MM.1S (cell line): ENCODE data around the gene ULBP3.
"Not testable (repeated sequence)": the region's sequence is repeated elsewhere in the genome, so short reads cannot be mapped to it uniquely, and the experiment has no call there.

Experiments
- DNase-seq: peaks from one replicate; pipeline ENCODE4 v3.0.0-alpha.2; 2015
- H2AFZ ChIP-seq: fragments of 300-600 bp; sonication (generic); 2 replicates; pipeline ENCODE4 v1.6.0; 2016; ENCODE audit warnings: antibody characterized with exemption, low read length
- H3F3A ChIP-seq: fragments of 300-600 bp; sonication (generic); 2 replicates; pipeline ENCODE4 v1.6.1; 2016; ENCODE audit warnings: mild to moderate bottlenecking, antibody characterized with exemption, low read length, moderate library complexity, mixed read lengths; ENCODE audit not compliant: insufficient read depth
- H3K27ac ChIP-seq: fragments of 300-600 bp; sonication (generic); 2 replicates; pipeline ENCODE4 v1.5.1; 2016; ENCODE audit warnings: mild to moderate bottlenecking, low read length
- H3K27me3 ChIP-seq: fragments of 300-600 bp; sonication (generic); replicated peaks from 2 replicates; pipeline ENCODE4 v1.6.0; 2016; ENCODE audit warnings: low read length; ENCODE audit not compliant: insufficient read depth
- H3K36me3 ChIP-seq: fragments of 300-600 bp; sonication (generic); replicated peaks from 2 replicates; pipeline ENCODE4 v1.6.1; 2016; ENCODE audit warnings: mild to moderate bottlenecking, low read length, mixed read lengths; ENCODE audit not compliant: insufficient read depth
- H3K4me1 ChIP-seq: fragments of 300-600 bp; sonication (generic); 2 replicates; pipeline ENCODE4 v1.6.1; 2016; ENCODE audit warnings: low read length, mixed read lengths
- H3K4me2 ChIP-seq: fragments of 300-600 bp; sonication (generic); 2 replicates; pipeline ENCODE4 v1.6.0; 2016; ENCODE audit warnings: low read depth, low read length
- H3K4me3 ChIP-seq: fragments of 300-600 bp; sonication (generic); 2 replicates; pipeline ENCODE4 v1.5.1; 2016; ENCODE audit warnings: low read length, mixed read lengths
- H3K79me2 ChIP-seq: fragments of 300-600 bp; sonication (generic); 2 replicates; pipeline ENCODE4 v1.6.1; 2016; ENCODE audit warnings: mixed run types, low read length, mixed read lengths
- H3K9ac ChIP-seq: fragments of 300-600 bp; sonication (generic); 2 replicates; pipeline ENCODE4 v1.6.1; 2016; ENCODE audit warnings: low read length, mixed read lengths
- H3K9me2 ChIP-seq: fragments of 300-600 bp; sonication (generic); replicated peaks from 2 replicates; pipeline ENCODE4 v1.6.1; 2016; ENCODE audit warnings: mild to moderate bottlenecking, low read length, mixed read lengths; ENCODE audit not compliant: insufficient read depth
- H3K9me3 ChIP-seq: fragments of 300-600 bp; sonication (generic); replicated peaks from 2 replicates; pipeline ENCODE4 v1.6.1; 2016; ENCODE audit warnings: mild to moderate bottlenecking, low read length, mixed read lengths; ENCODE audit not compliant: insufficient read depth
- H4K20me1 ChIP-seq: fragments of 300-600 bp; sonication (generic); 2 replicates; pipeline ENCODE4 v1.6.1; 2016; ENCODE audit warnings: mild to moderate bottlenecking, low read length, moderate library complexity, mixed read lengths; ENCODE audit not compliant: insufficient read depth
- EZH2 ChIP-seq: fragments of 300-600 bp; sonication (generic); optimal IDR thresholded peaks from 2 replicates; pipeline ENCODE3; 2017; ENCODE audit warnings: low read depth, mild to moderate bottlenecking, antibody characterized with exemption, low read length, mixed read lengths
- EZH2phosphoT487 ChIP-seq: fragments of 300-600 bp; sonication (generic); IDR thresholded peaks from 2 replicates; pipeline ENCODE4 v1.6.1; 2018; ENCODE audit warnings: antibody characterized with exemption, low read length
- TF ChIP-seq, protein P1 (sequence below): fragments of 300-600 bp; sonication (generic); IDR thresholded peaks from 2 replicates; pipeline ENCODE4 v1.5.1; 2016; ENCODE audit warnings: antibody characterized with exemption, low read length, mixed read lengths

Gene ULBP3

DNA sequence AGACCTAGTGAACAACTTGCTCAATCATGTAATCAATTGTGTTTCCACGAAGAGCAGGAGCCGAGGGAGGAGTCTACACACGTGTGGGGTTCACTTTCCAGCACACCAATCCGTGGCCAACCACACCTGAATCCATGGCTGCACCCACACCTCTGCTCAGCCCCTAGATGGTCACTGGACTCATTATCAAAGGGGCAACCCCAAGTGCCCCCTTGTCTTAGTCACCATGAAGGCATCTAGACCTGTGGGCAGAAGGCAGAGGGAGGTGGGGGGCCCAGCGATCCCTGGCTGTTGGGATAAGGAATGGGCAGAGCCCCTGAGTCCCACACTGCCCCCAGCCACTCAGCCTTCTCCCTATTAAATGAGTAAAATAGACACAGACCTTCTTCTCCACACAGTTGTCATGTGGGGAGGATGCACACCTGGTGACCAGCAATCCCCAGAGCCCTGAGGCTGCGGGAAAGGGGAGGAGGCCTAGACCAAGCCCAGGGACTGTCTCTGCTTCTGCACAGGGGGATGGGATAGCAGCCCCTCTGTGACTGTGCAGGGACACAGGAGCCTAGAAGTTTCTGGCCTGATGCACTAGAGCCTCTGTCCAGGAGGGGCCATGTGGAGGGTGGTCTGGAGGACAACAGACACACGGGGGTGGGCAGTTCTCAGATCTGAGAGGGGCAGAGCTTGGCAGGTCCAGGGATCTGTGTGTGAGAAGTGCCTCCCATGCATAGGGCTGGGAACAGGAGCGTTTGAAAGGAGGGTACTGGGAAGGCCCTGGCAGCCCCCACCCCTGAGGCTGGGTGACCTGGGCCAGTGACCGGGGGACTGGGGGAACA, 41.7 kb downstream of the ULBP3 start:
- Histone ChIP-seq H3K4me3 (no peak overlapping the region), H3K36me3 (no peaks in the 10 kb centered on the region), H3K9ac (no peak overlapping the region), H4K20me1 (no peaks in the 10 kb centered on the region), H3F3A (no peaks in the 10 kb centered on the region), H2AFZ (no peak overlapping the region), H3K27me3 (peaks cover 11% of the 10 kb centered on the region), H3K79me2 (no peaks in the 10 kb centered on the region), H3K9me2 (no peaks in the 10 kb centered on the region), H3K27ac (no peak overlapping the region), H3K9me3 (no peaks in the 10 kb centered on the region), H3K4me2 (no peak overlapping the region), H3K4me1 (no peaks in the 10 kb centered on the region)
- TF ChIP-seq EZH2: no peak
- TF ChIP-seq, protein P1, sequence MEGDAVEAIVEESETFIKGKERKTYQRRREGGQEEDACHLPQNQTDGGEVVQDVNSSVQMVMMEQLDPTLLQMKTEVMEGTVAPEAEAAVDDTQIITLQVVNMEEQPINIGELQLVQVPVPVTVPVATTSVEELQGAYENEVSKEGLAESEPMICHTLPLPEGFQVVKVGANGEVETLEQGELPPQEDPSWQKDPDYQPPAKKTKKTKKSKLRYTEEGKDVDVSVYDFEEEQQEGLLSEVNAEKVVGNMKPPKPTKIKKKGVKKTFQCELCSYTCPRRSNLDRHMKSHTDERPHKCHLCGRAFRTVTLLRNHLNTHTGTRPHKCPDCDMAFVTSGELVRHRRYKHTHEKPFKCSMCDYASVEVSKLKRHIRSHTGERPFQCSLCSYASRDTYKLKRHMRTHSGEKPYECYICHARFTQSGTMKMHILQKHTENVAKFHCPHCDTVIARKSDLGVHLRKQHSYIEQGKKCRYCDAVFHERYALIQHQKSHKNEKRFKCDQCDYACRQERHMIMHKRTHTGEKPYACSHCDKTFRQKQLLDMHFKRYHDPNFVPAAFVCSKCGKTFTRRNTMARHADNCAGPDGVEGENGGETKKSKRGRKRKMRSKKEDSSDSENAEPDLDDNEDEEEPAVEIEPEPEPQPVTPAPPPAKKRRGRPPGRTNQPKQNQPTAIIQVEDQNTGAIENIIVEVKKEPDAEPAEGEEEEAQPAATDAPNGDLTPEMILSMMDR: no peak
- no peak for TF ChIP-seq EZH2phosphoT487
- DNase-seq: no peak

DNA sequence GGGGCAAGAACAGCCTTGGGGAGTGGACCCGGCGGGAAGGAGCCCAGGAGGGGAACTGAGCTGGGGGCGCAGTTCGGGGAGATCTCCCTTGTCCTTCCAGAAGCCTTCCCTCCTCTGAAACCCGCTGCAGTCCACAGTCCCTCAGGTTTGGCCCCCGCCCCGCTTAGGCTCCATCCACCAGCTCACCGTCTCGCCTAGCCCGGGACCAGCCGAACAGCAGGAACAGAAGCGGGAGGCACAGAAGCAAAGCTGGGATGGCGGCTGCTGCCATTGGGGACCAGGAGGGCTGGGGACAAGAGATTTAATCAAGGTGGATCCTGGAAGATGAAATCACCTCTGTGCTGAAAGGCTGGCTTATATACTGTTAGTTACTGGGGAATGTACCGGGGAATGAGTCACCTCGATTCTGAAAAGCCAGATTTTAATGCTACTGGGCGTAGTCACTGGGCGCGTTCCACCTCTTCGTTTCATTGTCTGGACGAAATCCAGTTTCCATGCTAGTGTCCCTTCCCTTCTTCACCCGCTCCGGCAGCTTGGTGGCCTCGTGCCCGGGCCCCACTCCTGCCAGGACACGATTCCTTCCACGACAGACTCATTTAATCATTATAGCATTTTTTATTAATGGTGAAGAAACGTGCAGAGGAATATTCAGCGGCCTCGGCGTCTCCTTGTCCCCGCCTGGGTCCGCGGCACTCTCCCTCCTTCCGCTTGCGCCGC, 43.6 kb downstream of the ULBP3 start, which contains the start of gene RAET1L:
Gene RAET1L, minus strand, starts transcription at position 332 of the 717 bp plus-strand sequence. Its CDS starts 61 bp downstream, at position 271.
- Histone ChIP-seq H3K36me3 (no peaks in the 10 kb centered on the region), H3K27me3 (peaks cover 11% of the 10 kb centered on the region), H3K4me1 (no peaks in the 10 kb centered on the region), H3F3A (no peaks in the 10 kb centered on the region), H4K20me1 (no peaks in the 10 kb centered on the region), H3K9ac (no peak within 1 kb of the TSS), H3K9me2 (no peaks in the 10 kb centered on the region), H3K9me3 (no peaks in the 10 kb centered on the region), H3K79me2 (no peaks in the 10 kb centered on the region), H2AFZ (no peak within 1 kb of the TSS), H3K4me3 (no peak within 1 kb of the TSS), H3K4me2 (no peak within 1 kb of the TSS), H3K27ac (no peak within 1 kb of the TSS)
- TF ChIP-seq EZH2phosphoT487: no peak
- TF ChIP-seq EZH2: no peak
- TF ChIP-seq, protein P1: no peak
- no peak for DNase-seq

- Histone ChIP-seq H3K9ac (no peak overlapping the region), H3K9me2 (no peaks in the 10 kb centered on the region), H3F3A (no peaks in the 10 kb centered on the region), H4K20me1 (no peaks in the 10 kb centered on the region), H3K4me2 (no peak overlapping the region), H3K27me3 (peaks cover 11% of the 10 kb centered on the region), H3K79me2 (no peaks in the 10 kb centered on the region), H2AFZ (no peak overlapping the region), H3K9me3 (no peaks in the 10 kb centered on the region), H3K4me3 (no peak overlapping the region), H3K27ac (no peak overlapping the region), H3K36me3 (no peaks in the 10 kb centered on the region), H3K4me1 (no peaks in the 10 kb centered on the region)
- DNase-seq: no peak
- TF ChIP-seq, protein P1: no peak
- TF ChIP-seq EZH2 (no peak), EZH2phosphoT487 (no peak)
Observed at GRCh38 chr6:150024646-150025155, 44.2 kb downstream of the ULBP3 start.

DNA sequence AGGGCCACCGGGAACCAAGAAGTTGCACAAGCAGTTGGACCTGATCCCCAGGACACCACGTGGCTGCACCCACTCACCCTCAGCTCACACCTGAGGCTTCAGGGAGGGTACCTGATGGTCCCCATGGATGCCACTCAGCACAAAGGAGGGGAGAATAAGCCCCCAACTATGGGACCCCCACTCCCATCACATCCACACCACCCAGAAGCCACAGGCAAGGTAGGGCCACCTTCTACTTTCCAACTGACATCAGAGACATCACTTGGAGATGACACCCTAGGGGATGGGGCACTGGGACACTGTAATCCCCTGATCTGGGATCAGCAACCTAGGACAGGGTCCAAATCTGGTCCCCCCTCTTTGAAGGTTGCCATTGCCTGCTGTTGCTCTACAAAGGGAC, 44.9 kb downstream of the ULBP3 start:
- H3K36me3 ChIP-seq, H3K9me3 ChIP-seq, DNase-seq, H3K4me3 ChIP-seq, H3K79me2 ChIP-seq, H4K20me1 ChIP-seq, H3K9me2 ChIP-seq, H3K9ac ChIP-seq, H3K4me2 ChIP-seq, H3K27ac ChIP-seq, H2AFZ ChIP-seq, H3F3A ChIP-seq, H3K4me1 ChIP-seq: not testable (repeated sequence)
- H3K27me3 ChIP-seq: peaks cover 14% of the 10 kb centered on the region

DNA sequence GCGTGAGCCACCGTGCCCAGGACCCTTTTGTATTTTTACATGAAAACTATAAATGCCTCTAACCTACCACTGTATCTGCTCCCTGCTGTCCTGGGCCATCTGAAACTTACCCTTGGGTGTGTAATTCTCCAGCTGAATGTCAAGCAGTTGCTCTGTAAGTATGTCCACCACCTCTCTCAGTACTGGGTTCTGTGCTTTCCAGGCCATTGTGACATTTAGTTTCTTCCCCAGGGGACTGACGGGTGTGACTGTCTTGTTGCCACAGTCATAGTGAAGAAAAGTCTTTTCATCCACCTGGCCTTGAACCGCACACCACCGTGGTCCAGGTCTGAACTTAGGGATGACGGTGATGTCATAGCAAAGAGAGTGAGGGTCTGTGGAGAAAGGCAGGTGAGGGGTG, 47.1 kb downstream of the ULBP3 start:
- not testable (repeated sequence) for H2AFZ ChIP-seq, H3K79me2 ChIP-seq, H4K20me1 ChIP-seq, H3K4me1 ChIP-seq, H3F3A ChIP-seq, H3K27ac ChIP-seq, H3K9me3 ChIP-seq, H3K4me2 ChIP-seq, DNase-seq, H3K9me2 ChIP-seq, H3K36me3 ChIP-seq, H3K9ac ChIP-seq, H3K4me3 ChIP-seq
- peaks cover 21% of the 10 kb centered on the region for H3K27me3 ChIP-seq
